Right hindlimb (tissue), 1 donor: ENCODE data around the gene ARID3A.

Experiments used
- DNase-seq: peaks from one replicate; pipeline ENCODE4 v3.0.0-alpha.2; 2018

ARID3A gene

GRCh38 chr19:932648-933552, 7.1 kb downstream of the ARID3A start:
- DNase-seq = peak; percentile 88

- DNase-seq = no peak
Measured at GRCh38 chr19:933553-933882, 7.7 kb downstream of the ARID3A start.

- DNase-seq = peak; percentile 32
Measured at GRCh38 chr19:934197-934840, 8.5 kb downstream of the ARID3A start.

GRCh38 chr19:934865-935479, 9.1 kb downstream of the ARID3A start:
- DNase-seq = peak; percentile 92

- DNase-seq = no peak
Measured at GRCh38 chr19:936175-936546, 10.3 kb downstream of the ARID3A start.

GRCh38 chr19:937259-937694, 11.4 kb downstream of the ARID3A start:
- DNase-seq = no peak

GRCh38 chr19:938233-938923, 12.5 kb downstream of the ARID3A start:
- DNase-seq = no peak

GRCh38 chr19:939439-939838, 13.6 kb downstream of the ARID3A start:
- no peak for DNase-seq

- peak; percentile 16 for DNase-seq
Measured at GRCh38 chr19:939922-940321, 14.1 kb downstream of the ARID3A start.

GRCh38 chr19:940591-941291, 14.9 kb downstream of the ARID3A start:
- DNase-seq = peak; percentile 36

- no peak for DNase-seq
Measured at GRCh38 chr19:941292-942132, 15.7 kb downstream of the ARID3A start.

- DNase-seq = no peak
Measured at GRCh38 chr19:942133-942645, 16.4 kb downstream of the ARID3A start.

- DNase-seq = no peak
Measured at GRCh38 chr19:943551-944170, 17.8 kb downstream of the ARID3A start.

GRCh38 chr19:944171-944567, 18.3 kb downstream of the ARID3A start:
- peak; percentile 27 for DNase-seq

- peak; percentile 28 for DNase-seq
Measured at GRCh38 chr19:944663-945241, 18.9 kb downstream of the ARID3A start.

GRCh38 chr19:945401-946252, 19.8 kb downstream of the ARID3A start:
- peak; percentile 16 for DNase-seq

GRCh38 chr19:947090-947706, 21.4 kb downstream of the ARID3A start:
- peak; percentile 14 for DNase-seq

GRCh38 chr19:947707-948539, 22.1 kb downstream of the ARID3A start:
- peak; percentile 59 for DNase-seq
